Measurements from ENCODE around the gene WDR45B.

Gene WDR45B

DNA sequence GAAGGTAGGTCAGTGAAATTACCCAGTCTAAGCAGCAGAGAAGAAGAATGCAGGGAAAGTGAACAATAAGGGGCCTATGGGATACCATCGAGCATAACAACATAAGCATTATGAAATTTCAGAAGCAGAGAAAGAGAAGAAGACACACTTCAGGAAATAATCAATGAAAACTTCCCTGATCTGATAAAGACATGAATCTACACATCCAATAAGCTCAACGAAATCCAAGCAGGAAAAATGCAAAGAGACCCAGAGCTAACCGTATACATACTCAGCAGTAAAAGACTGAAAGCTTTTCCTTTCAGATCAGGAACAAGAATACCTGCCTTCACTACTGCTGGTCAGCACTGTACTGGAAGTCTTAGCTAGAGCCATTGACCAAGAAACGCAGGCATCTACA is 38.6 kb downstream of the WDR45B start:
- Histone ChIP-seq H3K4me1 (ENCODE audit: control insufficient read depth, insufficient read depth, low read length) (no peaks in the 10 kb centered on the region), H3K27ac (ENCODE audit: low read length) (no peak overlapping the region), H3K9ac (ENCODE audit: low read length in 2 of 2) (no peak overlapping the region), H3K36me3 (ENCODE audit: control insufficient read depth in 2 of 2, insufficient read depth in 2 of 2, low read length in 2 of 2) (peaks cover 4 to 18% of the 10 kb centered on the region in 2 donors), H3K9me3 (ENCODE audit: control insufficient read depth in 2 of 2, low read length in 2 of 2) (no peaks in the 10 kb centered on the region), H3K27me3 (ENCODE audit: control insufficient read depth in 1 of 2, insufficient read depth in 2 of 2, low read length in 2 of 2) (no peaks in the 10 kb centered on the region), H3K4me3 (ENCODE audit: low read length in 2 of 2) (no peak overlapping the region)

DNA sequence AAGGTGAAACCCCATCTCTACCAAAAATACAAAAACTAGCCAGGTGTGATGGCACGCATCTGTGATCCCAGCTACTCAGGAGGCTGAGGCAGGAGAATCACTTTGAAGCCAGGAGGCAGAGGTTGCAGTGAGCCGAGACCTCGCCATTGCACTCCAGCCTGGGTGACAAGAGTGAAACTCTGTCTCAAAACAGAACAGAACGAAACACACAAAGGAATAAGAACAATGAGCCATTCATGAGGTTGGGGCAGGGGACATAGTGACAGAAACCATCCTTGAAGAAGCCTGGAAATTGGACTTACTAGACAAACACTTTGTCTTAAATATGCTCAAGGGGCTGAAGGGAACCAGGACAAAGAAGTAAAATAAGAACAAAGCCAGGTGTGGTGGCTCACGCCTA is 39.4 kb downstream of the WDR45B start:
- no peak overlapping the region for H3K4me3 ChIP-seq (ENCODE audit: low read length in 2 of 2)
- H3K36me3 ChIP-seq (ENCODE audit: control insufficient read depth in 2 of 2, insufficient read depth in 2 of 2, low read length in 2 of 2), result peaks cover 8 to 22% of the 10 kb centered on the region in 2 donors
- no peak overlapping the region for H3K27ac ChIP-seq (ENCODE audit: low read length)
- no peaks in the 10 kb centered on the region for H3K27me3 ChIP-seq (ENCODE audit: control insufficient read depth in 1 of 2, insufficient read depth in 2 of 2, low read length in 2 of 2)
- H3K4me1 ChIP-seq (ENCODE audit: control insufficient read depth, insufficient read depth, low read length), result no peaks in the 10 kb centered on the region
- no peaks in the 10 kb centered on the region for H3K9me3 ChIP-seq (ENCODE audit: control insufficient read depth in 2 of 2, low read length in 2 of 2)
- no peak overlapping the region for H3K9ac ChIP-seq (ENCODE audit: low read length in 2 of 2)

DNA sequence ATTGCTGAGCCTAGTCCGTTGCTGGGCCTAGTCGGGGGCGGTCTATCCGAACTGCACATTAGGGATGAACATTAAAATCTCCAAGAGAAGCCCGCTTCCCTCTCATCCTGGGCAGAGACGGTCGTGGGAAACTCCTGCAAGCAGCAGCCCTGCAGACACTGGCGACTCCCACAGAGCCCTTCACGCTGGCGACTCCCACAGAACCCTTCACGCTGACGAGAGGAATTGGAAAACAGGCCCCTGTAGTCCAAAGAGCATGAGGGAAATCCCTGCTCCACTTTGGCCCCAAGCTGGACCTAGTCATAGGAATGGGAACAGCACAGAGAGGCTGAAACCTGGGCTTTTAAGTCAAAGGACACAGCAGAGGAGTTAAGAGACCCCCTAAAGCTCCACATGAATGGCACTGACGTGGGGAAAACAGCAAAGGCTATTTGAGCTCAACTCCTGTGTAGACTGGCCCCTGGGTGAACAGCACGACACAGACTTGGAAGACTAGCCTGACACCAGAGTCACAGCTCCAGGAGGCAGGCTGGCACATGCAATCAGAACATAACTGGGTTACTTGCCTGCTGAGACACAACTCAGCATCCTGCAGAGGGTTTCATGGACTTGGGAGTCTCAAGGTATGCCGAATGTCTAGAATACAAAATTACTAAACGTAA is 42.2 kb downstream of the WDR45B start:
- peaks cover 30 to 37% of the 10 kb centered on the region in 2 donors for H3K36me3 ChIP-seq (ENCODE audit: control insufficient read depth in 2 of 2, insufficient read depth in 2 of 2, low read length in 2 of 2)
- H3K27me3 ChIP-seq (ENCODE audit: control insufficient read depth in 1 of 2, insufficient read depth in 2 of 2, low read length in 2 of 2), result no peaks in the 10 kb centered on the region
- H3K4me1 ChIP-seq (ENCODE audit: control insufficient read depth, insufficient read depth, low read length), result no peaks in the 10 kb centered on the region
- H3K9ac ChIP-seq (ENCODE audit: low read length in 2 of 2), result no peak overlapping the region
- no peaks in the 10 kb centered on the region for H3K9me3 ChIP-seq (ENCODE audit: control insufficient read depth in 2 of 2, low read length in 2 of 2)
- H3K27ac ChIP-seq (ENCODE audit: low read length), result no peak overlapping the region
- H3K4me3 ChIP-seq (ENCODE audit: low read length in 2 of 2), result no peak overlapping the region

DNA sequence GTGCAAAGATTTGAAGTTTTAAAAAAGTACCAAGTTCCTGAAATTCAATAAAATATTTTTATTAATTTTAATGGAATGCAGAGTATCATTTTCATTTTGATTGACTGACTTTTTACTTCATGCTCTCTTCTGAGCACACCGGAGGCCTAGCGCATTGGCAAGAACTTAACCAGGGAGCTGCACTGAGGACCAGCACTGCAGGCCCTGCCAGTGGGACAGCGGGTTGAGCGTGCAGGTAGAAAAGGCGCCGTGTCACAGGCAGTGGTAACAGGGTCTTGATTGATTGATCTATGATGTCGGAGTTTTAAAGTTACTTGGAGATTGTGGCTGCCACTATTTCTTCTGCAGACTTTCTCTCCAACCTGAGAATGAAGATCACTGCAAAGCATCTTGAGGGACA is 43.7 kb downstream of the WDR45B start:
- no peak overlapping the region for H3K9ac ChIP-seq (ENCODE audit: low read length in 2 of 2)
- H3K27ac ChIP-seq (ENCODE audit: low read length), result no peak overlapping the region
- peaks cover 31 to 36% of the 10 kb centered on the region in 2 donors for H3K36me3 ChIP-seq (ENCODE audit: control insufficient read depth in 2 of 2, insufficient read depth in 2 of 2, low read length in 2 of 2)

DNA sequence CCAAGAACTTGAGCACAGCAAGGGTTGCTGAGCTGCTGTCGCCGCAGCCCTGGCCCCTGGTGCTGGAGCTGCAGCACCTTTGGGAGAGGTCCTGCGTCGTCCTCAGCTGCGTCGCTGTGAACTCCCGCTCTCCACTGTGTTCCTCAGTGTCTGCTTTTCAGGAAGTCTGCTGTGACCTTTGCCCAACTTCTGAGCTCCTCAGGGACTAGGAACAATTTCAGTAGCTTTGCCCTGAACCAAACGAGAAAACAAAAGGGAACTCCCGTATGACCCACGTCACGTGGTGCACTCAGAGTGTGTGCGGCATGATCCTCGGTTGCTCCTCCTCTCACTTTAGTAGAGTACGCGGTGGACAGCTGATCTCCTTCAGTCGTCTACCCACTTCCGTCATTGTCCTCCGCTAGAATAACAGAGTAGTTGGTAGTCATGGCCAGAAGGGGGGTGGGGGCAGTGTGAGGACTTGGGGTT is 44.2 kb downstream of the WDR45B start:
- H3K9ac ChIP-seq (ENCODE audit: low read length in 2 of 2), result no peak overlapping the region
- H3K27ac ChIP-seq (ENCODE audit: low read length), result no peak overlapping the region
- no peaks in the 10 kb centered on the region for H3K27me3 ChIP-seq (ENCODE audit: control insufficient read depth in 1 of 2, insufficient read depth in 2 of 2, low read length in 2 of 2)
- H3K4me3 ChIP-seq (ENCODE audit: low read length in 2 of 2), result no peak overlapping the region
- peaks cover 31 to 34% of the 10 kb centered on the region in 2 donors for H3K36me3 ChIP-seq (ENCODE audit: control insufficient read depth in 2 of 2, insufficient read depth in 2 of 2, low read length in 2 of 2)
- H3K9me3 ChIP-seq (ENCODE audit: control insufficient read depth in 2 of 2, low read length in 2 of 2), result no peaks in the 10 kb centered on the region
- no peaks in the 10 kb centered on the region for H3K4me1 ChIP-seq (ENCODE audit: control insufficient read depth, insufficient read depth, low read length)

More for the DNA sequence above, 43.7 kb downstream of the WDR45B start:
- H3K9me3 ChIP-seq (ENCODE audit: control insufficient read depth in 2 of 2, low read length in 2 of 2), result no peaks in the 10 kb centered on the region
- H3K27me3 ChIP-seq (ENCODE audit: control insufficient read depth in 1 of 2, insufficient read depth in 2 of 2, low read length in 2 of 2), result no peaks in the 10 kb centered on the region
- H3K4me1 ChIP-seq (ENCODE audit: control insufficient read depth, insufficient read depth, low read length), result no peaks in the 10 kb centered on the region
- no peak overlapping the region for H3K4me3 ChIP-seq (ENCODE audit: low read length in 2 of 2)

DNA sequence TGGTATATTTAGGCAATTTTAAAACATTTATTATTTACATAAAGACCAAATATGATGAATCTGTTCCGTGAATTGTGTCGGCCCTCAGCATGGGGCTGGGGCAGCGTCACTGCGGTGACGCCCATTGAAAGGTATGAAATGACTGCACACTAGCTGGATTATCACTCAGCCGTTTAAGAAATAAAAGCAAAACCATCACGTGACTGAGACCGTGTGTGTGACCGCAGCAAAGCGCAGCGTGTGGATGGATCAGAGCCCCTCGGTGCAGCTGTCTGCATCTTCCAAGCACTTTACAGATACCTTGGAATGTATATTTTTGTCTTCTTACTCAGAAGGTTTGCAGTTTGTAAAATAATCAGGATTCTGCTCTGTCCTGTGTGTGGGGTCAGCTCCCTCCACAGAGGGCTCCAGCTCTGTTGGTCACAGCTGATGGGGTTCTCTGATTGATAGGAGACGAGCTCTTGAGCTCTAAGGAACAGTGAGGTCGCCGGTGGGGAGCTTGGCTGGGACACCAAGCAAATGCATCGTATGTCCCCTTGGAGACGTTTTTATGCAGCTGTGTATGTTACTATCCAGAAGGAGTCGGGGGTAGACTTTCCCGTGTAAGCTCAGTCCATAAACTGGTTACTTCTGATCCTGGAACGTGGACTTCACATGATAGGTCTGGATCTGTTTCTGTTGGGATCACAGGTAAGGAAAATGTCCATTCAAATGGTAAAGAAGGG is 45.1 kb downstream of the WDR45B start:
- H3K27ac ChIP-seq (ENCODE audit: low read length), result no peak overlapping the region
- H3K9ac ChIP-seq (ENCODE audit: low read length in 2 of 2), result no peak overlapping the region
- no peak overlapping the region for H3K4me3 ChIP-seq (ENCODE audit: low read length in 2 of 2)
- H3K4me1 ChIP-seq (ENCODE audit: control insufficient read depth, insufficient read depth, low read length), result no peaks in the 10 kb centered on the region
- H3K27me3 ChIP-seq (ENCODE audit: control insufficient read depth in 1 of 2, insufficient read depth in 2 of 2, low read length in 2 of 2), result no peaks in the 10 kb centered on the region
- H3K36me3 ChIP-seq (ENCODE audit: control insufficient read depth in 2 of 2, insufficient read depth in 2 of 2, low read length in 2 of 2), result peaks cover 35 to 39% of the 10 kb centered on the region in 2 donors
- H3K9me3 ChIP-seq (ENCODE audit: control insufficient read depth in 2 of 2, low read length in 2 of 2), result no peaks in the 10 kb centered on the region

DNA sequence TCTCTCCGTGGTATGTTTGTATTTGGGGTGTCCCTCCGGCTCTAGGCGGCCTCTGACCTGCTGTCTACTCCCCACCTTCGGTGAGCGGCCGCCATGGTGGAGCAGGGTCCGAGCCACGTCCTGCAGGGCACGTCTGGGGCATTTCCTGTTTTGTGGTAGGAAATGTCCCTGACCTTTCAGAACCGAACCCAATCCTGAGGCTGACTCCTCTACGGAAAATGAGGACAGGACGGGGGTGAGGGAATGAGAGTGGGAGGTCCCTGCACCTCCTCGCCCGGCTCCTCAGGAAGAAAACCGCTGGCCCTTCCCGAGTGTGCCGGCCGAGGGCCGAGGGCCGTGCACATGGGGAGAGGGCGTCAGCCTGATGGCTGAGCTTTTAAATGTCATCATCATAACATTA is 45.8 kb downstream of the WDR45B start:
- Histone ChIP-seq H3K9ac (ENCODE audit: low read length in 2 of 2) (no peak overlapping the region), H3K27me3 (ENCODE audit: control insufficient read depth in 1 of 2, insufficient read depth in 2 of 2, low read length in 2 of 2) (no peaks in the 10 kb centered on the region), H3K36me3 (ENCODE audit: control insufficient read depth in 2 of 2, insufficient read depth in 2 of 2, low read length in 2 of 2) (peaks cover 38 to 39% of the 10 kb centered on the region in 2 donors), H3K4me3 (ENCODE audit: low read length in 2 of 2) (no peak overlapping the region), H3K9me3 (ENCODE audit: control insufficient read depth in 2 of 2, low read length in 2 of 2) (no peaks in the 10 kb centered on the region), H3K4me1 (ENCODE audit: control insufficient read depth, insufficient read depth, low read length) (no peaks in the 10 kb centered on the region), H3K27ac (ENCODE audit: low read length) (no peak overlapping the region)

DNA sequence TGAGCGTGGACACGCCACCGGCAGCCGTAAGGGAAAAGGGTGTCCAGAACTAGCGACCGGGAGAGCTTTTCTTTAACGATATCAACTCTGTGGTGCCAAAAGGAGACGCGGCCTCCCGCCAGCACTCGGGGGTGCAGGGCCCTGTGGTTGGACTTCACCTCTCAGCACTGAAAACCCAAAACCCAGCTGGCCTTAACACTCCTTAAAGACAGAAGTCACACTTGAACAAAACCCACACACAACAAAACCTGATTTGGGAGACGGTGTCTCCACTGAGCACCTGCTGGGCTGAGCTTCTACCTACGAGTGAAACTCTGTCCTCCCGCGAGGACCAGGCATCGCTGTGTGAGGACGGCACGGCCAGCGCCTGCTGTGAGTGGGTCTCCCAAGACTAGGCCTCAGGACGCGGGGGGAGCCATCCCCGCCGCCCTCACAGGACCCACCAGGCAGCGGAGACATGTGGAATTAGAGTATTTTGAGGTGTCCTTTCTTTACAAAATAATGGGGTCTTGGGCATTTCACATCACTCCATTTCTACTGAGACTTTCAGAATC is 46.7 kb downstream of the WDR45B start:
- H3K36me3 ChIP-seq (ENCODE audit: control insufficient read depth in 2 of 2, insufficient read depth in 2 of 2, low read length in 2 of 2), result peaks cover 38 to 44% of the 10 kb centered on the region in 2 donors
- no peak overlapping the region for H3K27ac ChIP-seq (ENCODE audit: low read length)
- no peaks in the 10 kb centered on the region for H3K27me3 ChIP-seq (ENCODE audit: control insufficient read depth in 1 of 2, insufficient read depth in 2 of 2, low read length in 2 of 2)
- no peaks in the 10 kb centered on the region for H3K4me1 ChIP-seq (ENCODE audit: control insufficient read depth, insufficient read depth, low read length)
- H3K4me3 ChIP-seq (ENCODE audit: low read length in 2 of 2), result no peak overlapping the region
- H3K9ac ChIP-seq (ENCODE audit: low read length in 2 of 2), result no peak overlapping the region
- no peaks in the 10 kb centered on the region for H3K9me3 ChIP-seq (ENCODE audit: control insufficient read depth in 2 of 2, low read length in 2 of 2)

DNA sequence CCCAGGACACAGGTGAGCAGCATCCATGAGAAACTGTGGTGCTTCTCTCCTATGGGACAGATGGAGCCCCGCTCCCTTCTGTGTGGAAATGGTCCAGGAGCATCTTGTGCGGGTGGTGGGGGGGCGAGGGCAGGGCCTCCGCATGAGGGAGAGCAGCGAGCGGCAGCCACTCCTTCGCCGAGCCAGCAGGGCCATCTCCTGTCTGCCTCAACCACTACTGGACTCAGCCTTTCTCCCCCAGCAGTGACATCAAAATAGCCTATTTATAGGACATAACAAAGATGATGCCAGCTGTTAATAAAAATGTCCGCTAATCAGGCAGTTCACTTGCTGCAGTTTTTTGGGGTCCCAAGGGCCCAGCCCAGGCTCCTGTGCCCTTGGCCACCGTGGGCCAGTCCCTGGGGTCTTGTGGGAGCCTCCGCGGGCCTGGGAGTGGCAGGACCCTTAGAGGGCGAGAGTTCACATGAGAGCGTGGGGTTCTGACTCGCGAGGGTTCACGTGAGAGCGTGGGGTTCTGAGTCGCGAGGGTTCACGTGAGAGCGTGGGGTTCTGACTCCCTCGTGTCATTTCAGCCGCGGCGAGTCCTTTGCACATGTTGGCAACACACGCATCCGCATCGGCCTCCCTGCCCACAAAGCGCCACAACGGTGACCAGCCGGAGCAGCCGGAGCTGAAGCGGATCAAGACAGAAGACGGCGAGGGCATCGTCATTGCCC is 47.4 kb downstream of the WDR45B start:
- no peak overlapping the region for H3K27ac ChIP-seq (ENCODE audit: low read length)
- H3K27me3 ChIP-seq (ENCODE audit: control insufficient read depth in 1 of 2, insufficient read depth in 2 of 2, low read length in 2 of 2), result no peaks in the 10 kb centered on the region
- H3K9me3 ChIP-seq (ENCODE audit: control insufficient read depth in 2 of 2, low read length in 2 of 2), result no peaks in the 10 kb centered on the region
- H3K4me1 ChIP-seq (ENCODE audit: control insufficient read depth, insufficient read depth, low read length), result no peaks in the 10 kb centered on the region
- H3K9ac ChIP-seq (ENCODE audit: low read length in 2 of 2), result no peak overlapping the region
- H3K36me3 ChIP-seq (ENCODE audit: control insufficient read depth in 2 of 2, insufficient read depth in 2 of 2, low read length in 2 of 2), result peaks cover 39 to 47% of the 10 kb centered on the region in 2 donors
- no peak overlapping the region for H3K4me3 ChIP-seq (ENCODE audit: low read length in 2 of 2)

DNA sequence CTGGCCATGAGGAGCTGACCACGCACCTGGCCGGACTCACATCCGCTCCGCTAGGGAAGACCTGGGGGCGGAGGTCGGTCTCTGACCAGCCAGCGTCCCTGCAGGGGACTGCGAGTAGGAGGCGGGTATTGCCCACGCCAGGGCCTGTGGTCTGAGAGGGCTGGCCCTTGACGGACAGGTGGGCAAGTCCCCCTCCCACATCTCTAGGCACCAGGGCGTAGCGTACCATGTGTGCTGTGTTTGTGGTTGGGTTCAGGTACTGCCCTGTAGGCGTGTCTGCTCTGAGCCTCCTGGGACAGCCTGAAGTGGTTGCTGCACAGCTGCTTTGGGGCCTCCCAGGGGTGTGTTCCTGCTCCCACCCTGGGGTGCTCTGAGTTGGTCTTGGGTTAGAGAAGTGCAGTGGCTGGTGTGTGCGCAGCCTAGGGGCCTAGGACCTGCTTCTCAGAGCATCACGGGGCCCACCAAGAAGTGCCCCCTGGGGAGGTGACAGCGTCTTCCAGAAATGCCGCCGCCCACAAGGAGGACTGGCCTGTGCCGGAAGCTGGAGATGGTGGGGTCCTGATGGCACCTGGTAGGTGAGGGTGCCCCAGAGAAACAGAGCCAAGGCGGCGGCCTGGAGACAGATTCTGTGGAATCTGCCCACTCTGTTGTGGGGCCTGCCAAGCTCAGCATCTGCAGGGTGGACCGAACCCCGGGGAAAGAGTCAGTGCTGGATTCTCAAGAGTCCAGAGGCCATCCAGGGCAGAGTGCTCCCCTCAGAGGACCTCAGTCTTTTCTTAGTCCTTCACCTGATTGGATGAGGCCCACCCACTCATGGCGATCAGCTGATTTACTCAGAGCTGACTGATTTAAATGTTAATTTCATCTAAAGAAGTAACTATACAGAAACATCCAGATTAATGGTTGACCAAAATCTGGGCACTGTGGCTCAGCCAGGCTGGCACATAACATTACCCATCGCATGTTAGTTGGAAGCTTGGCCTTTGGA is 48.3 kb downstream of the WDR45B start:
- peaks cover 42 to 44% of the 10 kb centered on the region in 2 donors for H3K36me3 ChIP-seq (ENCODE audit: control insufficient read depth in 2 of 2, insufficient read depth in 2 of 2, low read length in 2 of 2)

More for the DNA sequence above, 48.3 kb downstream of the WDR45B start:
- no peaks in the 10 kb centered on the region for H3K4me1 ChIP-seq (ENCODE audit: control insufficient read depth, insufficient read depth, low read length)
- no peak overlapping the region for H3K4me3 ChIP-seq (ENCODE audit: low read length in 2 of 2)
- no peak overlapping the region for H3K27ac ChIP-seq (ENCODE audit: low read length)
- H3K27me3 ChIP-seq (ENCODE audit: control insufficient read depth in 1 of 2, insufficient read depth in 2 of 2, low read length in 2 of 2), result no peaks in the 10 kb centered on the region
- no peaks in the 10 kb centered on the region for H3K9me3 ChIP-seq (ENCODE audit: control insufficient read depth in 2 of 2, low read length in 2 of 2)
- no peak overlapping the region for H3K9ac ChIP-seq (ENCODE audit: low read length in 2 of 2)
